GM23248 (cell line): ENCODE measurements around the gene TULP4.

Experiments
- EZH2 ChIP-seq: fragments of 200-600 bp; sonication (generic); IDR thresholded peaks from 2 replicates; pipeline ENCODE4 v1.6.1; 2018; ENCODE audit warnings: antibody characterized with exemption, mild to moderate bottlenecking; ENCODE audit not compliant: insufficient read depth, poor library complexity, severe bottlenecking
- EZH2phosphoT487 ChIP-seq: fragments of 200-600 bp; sonication (generic); IDR thresholded peaks from 2 replicates; pipeline ENCODE4 v1.6.1; 2018; ENCODE audit warnings: antibody characterized with exemption, moderate library complexity, mild to moderate bottlenecking, low read depth; ENCODE audit not compliant: insufficient read depth

DNA sequence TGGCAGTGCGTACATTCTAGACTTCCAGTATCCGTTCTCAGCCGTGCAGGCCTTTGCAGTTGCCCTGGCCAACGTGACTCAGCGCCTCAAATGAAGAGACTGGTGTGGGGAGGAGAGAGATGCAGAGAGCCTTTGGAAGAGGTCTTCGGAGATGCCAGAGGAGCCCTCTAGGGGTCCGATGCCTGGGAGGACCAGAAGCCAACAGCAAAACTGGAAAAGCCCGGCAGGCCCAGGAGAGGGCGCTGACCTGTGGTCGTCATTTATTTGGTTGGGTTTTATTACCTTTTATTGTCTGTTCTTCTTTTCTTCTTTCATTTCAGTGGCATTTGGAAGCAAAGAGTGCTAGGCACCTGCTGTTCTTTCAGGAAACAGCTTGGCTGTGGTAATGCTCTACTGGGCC is 194.3 kb downstream of the TULP4 start:
- TF ChIP-seq EZH2 (no peak), EZH2phosphoT487 (no peak)
